Endothelial cell of umbilical vein (primary cell): ENCODE data around the gene FTO. TPM values are rescaled to one million over a fixed set of nuclear protein-coding genes. Genes with fewer than 3 reads are reported as not detected.
"Not testable (repeated sequence)": the region's sequence is repeated elsewhere in the genome, so short reads cannot be mapped to it uniquely, and the experiment has no call there.

ENCODE experiments used
- BruUV-seq: library from RNA; stranded (reverse); fragments of 400-500 nt; replicated peaks from 2 replicates; lab custom pipeline; 2021; lab: Mats Ljungman, UMichigan
- CTCF ChIA-PET: fragments of 300-600, 350-600 bp; sonication (Branson Sonifier 250); formaldehyde crosslinking; loops from one replicate; lab custom pipeline; 2021; ENCODE audit warnings: antibody characterized with exemption, inconsistent platforms; lab: Charles Lee
- POLR2A ChIA-PET: fragments of 300-600, 350-600 bp; sonication (Branson Sonifier 250); formaldehyde crosslinking; loops from one replicate; lab custom pipeline; 2021; ENCODE audit warnings: antibody characterized with exemption, inconsistent platforms; lab: Charles Lee
- DNase-seq: peaks from one replicate; pipeline ENCODE4 v3.0.0-alpha.2; 2011; ENCODE audit warnings: low read depth, low spot score
- FAIRE-seq: peaks from 2 replicates; lab custom pipeline; 2011; peaks lifted over from hg19 to GRCh38; lab: Jason Lieb, UNC
- H2AFZ ChIP-seq: 2 replicates; pipeline ENCODE4 v1.6.0; 2012; ENCODE audit warnings: low read depth, low read length, control low read depth, inconsistent platforms
- H3K27ac ChIP-seq: 2 replicates; pipeline ENCODE4 v1.5.1; 2011; ENCODE audit warnings: low read depth, mild to moderate bottlenecking, control low read depth, low read length, moderate library complexity; ENCODE audit not compliant: insufficient read depth
- H3K27me3 ChIP-seq, 2 experiments: 2 replicates each; pipeline versions ENCODE4 v1.6.0 to v1.6.1; 2011; ENCODE audit warnings: low read length in 2 of 2, mixed read lengths in 1 of 2; ENCODE audit not compliant: control insufficient read depth in 2 of 2, insufficient read depth in 2 of 2
- H3K36me3 ChIP-seq, 2 experiments: 2 replicates in 1 of 2; 3 replicates in 1 of 2; pipeline ENCODE4 v1.5.1; 2011; ENCODE audit warnings: low read length in 2 of 2, mild to moderate bottlenecking in 1 of 2, moderate library complexity in 1 of 2; ENCODE audit not compliant: control insufficient read depth in 2 of 2, insufficient read depth in 2 of 2; ENCODE audit errors: extremely low read depth in 1 of 2
- H3K4me1 ChIP-seq: 3 replicates; pipeline ENCODE4 v1.5.1; 2011; ENCODE audit warnings: mild to moderate bottlenecking, low read length; ENCODE audit not compliant: control insufficient read depth, insufficient read depth; ENCODE audit errors: extremely low read depth
- H3K4me2 ChIP-seq: 2 replicates; pipeline ENCODE4 v1.6.1; 2011; ENCODE audit warnings: low read length, control low read depth, mixed read lengths; ENCODE audit not compliant: insufficient read depth
- H3K4me3 ChIP-seq, 3 experiments: fragments of 200-600 bp in 1 of 3; sonication (generic), shearing (Covaris generic) in 1 of 3; replicated peaks in 1 of 3; 2 replicates each; pipeline ENCODE4 v1.5.1; 2011 to 2016; ENCODE audit warnings: control low read depth in 3 of 3, low read length in 3 of 3, mild to moderate bottlenecking in 2 of 3, inconsistent platforms in 1 of 3, low read depth in 1 of 3, moderate library complexity in 1 of 3; ENCODE audit not compliant: insufficient read depth in 1 of 3
- H3K79me2 ChIP-seq: 2 replicates; pipeline ENCODE4 v1.6.0; 2012; ENCODE audit warnings: low read length, inconsistent platforms; ENCODE audit not compliant: control insufficient read depth, insufficient read depth
- H3K9ac ChIP-seq: replicated peaks from 2 replicates; pipeline ENCODE3; 2011; ENCODE audit warnings: low read length, control low read depth; ENCODE audit not compliant: insufficient read depth; ENCODE audit errors: extremely low read depth
- H3K9me1 ChIP-seq: replicated peaks from 3 replicates; pipeline ENCODE4 v1.6.0; 2011; ENCODE audit warnings: mild to moderate bottlenecking, low read length; ENCODE audit not compliant: control insufficient read depth, insufficient read depth; ENCODE audit errors: extremely low read depth
- H3K9me3 ChIP-seq: replicated peaks from 2 replicates; pipeline ENCODE4 v1.5.1; 2012; ENCODE audit warnings: low read length, inconsistent platforms; ENCODE audit not compliant: control insufficient read depth, insufficient read depth
- H4K20me1 ChIP-seq: replicated peaks from 2 replicates; pipeline ENCODE3; 2011; ENCODE audit warnings: mild to moderate bottlenecking, low read length; ENCODE audit not compliant: control insufficient read depth, insufficient read depth; ENCODE audit errors: extremely low read depth
- FOS ChIP-seq: IDR thresholded peaks from 2 replicates; pipeline ENCODE4 v1.6.1; 2011; ENCODE audit warnings: mild to moderate bottlenecking, low read length, moderate library complexity, borderline replicate concordance; ENCODE audit not compliant: insufficient read depth
- POLR2AphosphoS5 ChIP-seq: IDR thresholded peaks from 2 replicates; pipeline ENCODE4 v1.6.1; 2012; ENCODE audit warnings: low read depth, mild to moderate bottlenecking, control low read depth, low read length, moderate library complexity; ENCODE audit not compliant: insufficient read depth
- dilution Hi-C: fragments of 300-500 bp; cut with MboI; formaldehyde crosslinking; loops from one replicate; pipeline ENCODE4 v1.15.0; 2019; ENCODE audit warnings: low sequenced_read_pairs; ENCODE audit not compliant: extremely low pct_ligation_motif_present
- intact Hi-C: fragments of 100-400 bp; cut with micrococcal nuclease; formaldehyde crosslinking; loops from one replicate; pipeline ENCODE4 v1.10.0; 2022
- polyA plus RNA-seq, 4 experiments: library from polyadenylated mRNA; depleted of rRNA in 3 of 4; stranded (reverse) in 3 of 4; unstranded in 1 of 4; fragments of >200 nt; gene quantifications; 2 replicates each; pipeline versions ENCODE4 v1.2.1 to v1.2.3, GENCODE V29; 2011 to 2012; ENCODE audit warnings: missing spikeins in 1 of 4
- total RNA-seq: library from RNA; stranded (reverse); gene quantifications from 2 replicates; pipeline ENCODE4 v1.2.3, GENCODE V29; 2021
- TF ChIP-seq, protein P1 (sequence below), 2 donors: IDR thresholded peaks; 1 replicate in 1 of 2; 2 replicates in 1 of 2; pipeline ENCODE4 v1.5.1; 2011; ENCODE audit warnings: low read length in 2 of 2, mild to moderate bottlenecking in 2 of 2, moderate library complexity in 2 of 2, control low read depth in 1 of 2, inconsistent platforms in 1 of 2, low read depth in 1 of 2; ENCODE audit not compliant: insufficient read depth in 1 of 2; ENCODE audit errors: extremely low read depth in 1 of 2

Gene FTO
- total and polyA plus RNA-seq, 2 donors (not counting 3 experiments of a cell fraction or from before 2014, with no cell fraction given) = 48.6 to 87.1 TPM

DNA sequence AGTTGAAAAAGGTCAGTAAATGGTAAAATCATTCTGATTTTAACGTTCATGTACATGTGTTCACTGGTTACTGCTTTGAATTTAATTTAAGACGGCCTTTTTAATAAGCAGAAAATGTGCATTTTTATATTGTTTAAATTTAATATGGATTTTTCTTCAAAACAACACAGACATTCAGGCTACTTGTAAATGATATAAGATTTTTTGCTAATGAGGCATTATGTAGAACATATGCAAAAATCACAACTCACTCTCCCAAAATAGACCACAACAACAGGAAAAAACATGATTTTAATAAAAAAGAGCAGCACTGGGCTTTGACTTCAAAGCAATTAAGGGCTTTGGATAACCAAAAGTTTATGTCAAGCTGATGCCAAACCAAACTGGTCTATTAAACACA, 22.6 kb upstream of the FTO start:
- Histone ChIP-seq H3K9ac (no peak overlapping the region), H3K4me3 (no peak overlapping the region), H3K27me3 (no peaks in the 10 kb centered on the region), H3K36me3 (no peaks in the 10 kb centered on the region), H3K79me2 (no peaks in the 10 kb centered on the region), H3K9me1 (no peaks in the 10 kb centered on the region), H3K4me2 (no peak overlapping the region), H2AFZ (no peak overlapping the region), H3K4me1 (no peaks in the 10 kb centered on the region), H3K9me3 (no peaks in the 10 kb centered on the region), H3K27ac (no peak overlapping the region), H4K20me1 (no peaks in the 10 kb centered on the region)
- POLR2A ChIA-PET = no interaction called here
- TF ChIP-seq, protein P1, sequence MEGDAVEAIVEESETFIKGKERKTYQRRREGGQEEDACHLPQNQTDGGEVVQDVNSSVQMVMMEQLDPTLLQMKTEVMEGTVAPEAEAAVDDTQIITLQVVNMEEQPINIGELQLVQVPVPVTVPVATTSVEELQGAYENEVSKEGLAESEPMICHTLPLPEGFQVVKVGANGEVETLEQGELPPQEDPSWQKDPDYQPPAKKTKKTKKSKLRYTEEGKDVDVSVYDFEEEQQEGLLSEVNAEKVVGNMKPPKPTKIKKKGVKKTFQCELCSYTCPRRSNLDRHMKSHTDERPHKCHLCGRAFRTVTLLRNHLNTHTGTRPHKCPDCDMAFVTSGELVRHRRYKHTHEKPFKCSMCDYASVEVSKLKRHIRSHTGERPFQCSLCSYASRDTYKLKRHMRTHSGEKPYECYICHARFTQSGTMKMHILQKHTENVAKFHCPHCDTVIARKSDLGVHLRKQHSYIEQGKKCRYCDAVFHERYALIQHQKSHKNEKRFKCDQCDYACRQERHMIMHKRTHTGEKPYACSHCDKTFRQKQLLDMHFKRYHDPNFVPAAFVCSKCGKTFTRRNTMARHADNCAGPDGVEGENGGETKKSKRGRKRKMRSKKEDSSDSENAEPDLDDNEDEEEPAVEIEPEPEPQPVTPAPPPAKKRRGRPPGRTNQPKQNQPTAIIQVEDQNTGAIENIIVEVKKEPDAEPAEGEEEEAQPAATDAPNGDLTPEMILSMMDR (IDR thresholded peaks at IDR 0.05; ENCODE audit: extremely low read depth in 1 of 2, insufficient read depth in 1 of 2, low read depth in 1 of 2, low read length in 2 of 2) = no peak
- TF ChIP-seq FOS = no peak
- TF ChIP-seq POLR2AphosphoS5 = no peak
- dilution Hi-C loops (no loop called here), intact Hi-C loops (no loop called here)
- CTCF ChIA-PET = interaction anchor here (0.6 to 1.0 kb wide), 2 partner anchors 10 to 107 kb away, joined by 3 read pairs; no protein-coding TSS in a partner anchor
- DNase-seq (no peak), FAIRE-seq (no peak)
- BruUV-seq = no TSS peak

DNA sequence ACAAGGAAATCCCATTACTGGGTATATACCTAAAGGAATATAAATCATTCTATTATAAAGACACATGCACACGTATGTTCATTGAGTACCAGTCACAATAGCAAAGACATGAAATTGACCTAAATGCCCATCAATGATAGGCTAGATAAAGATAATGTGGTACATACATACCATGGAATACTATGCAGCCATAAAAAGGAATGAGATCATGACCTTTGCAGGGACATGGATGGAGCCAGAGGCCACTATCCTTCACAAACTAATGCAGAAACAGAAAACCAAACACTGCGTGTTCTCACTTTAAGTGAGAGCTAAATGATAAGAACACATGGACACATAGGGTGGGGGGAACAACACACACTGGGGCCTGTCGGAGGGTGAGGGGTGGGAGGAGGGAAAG, 18.6 kb upstream of the FTO start:
- H4K20me1 ChIP-seq, H3K4me3 ChIP-seq, H3K27me3 ChIP-seq, H3K4me1 ChIP-seq, intact Hi-C loops, DNase-seq, H3K9me1 ChIP-seq, dilution Hi-C loops, POLR2A ChIA-PET, H3K4me2 ChIP-seq, H3K36me3 ChIP-seq, BruUV-seq, H3K27ac ChIP-seq, H3K9me3 ChIP-seq, H2AFZ ChIP-seq, H3K79me2 ChIP-seq, FAIRE-seq, H3K9ac ChIP-seq: not testable (repeated sequence)
- CTCF ChIA-PET = interaction anchor here (0.6 kb wide), 1 partner anchor 8 kb away, joined by 3 read pairs; no protein-coding TSS in a partner anchor
